CD4-positive, alpha-beta T cell treated with Interleukin-17A for 4 hours (primary cell): ENCODE results near the gene PDK2.

Experiments used
- DNase-seq: peaks from one replicate; pipeline ENCODE4 v3.0.0-alpha.2; 2020; ENCODE audit warnings: mixed read lengths

The PDK2 gene

DNA sequence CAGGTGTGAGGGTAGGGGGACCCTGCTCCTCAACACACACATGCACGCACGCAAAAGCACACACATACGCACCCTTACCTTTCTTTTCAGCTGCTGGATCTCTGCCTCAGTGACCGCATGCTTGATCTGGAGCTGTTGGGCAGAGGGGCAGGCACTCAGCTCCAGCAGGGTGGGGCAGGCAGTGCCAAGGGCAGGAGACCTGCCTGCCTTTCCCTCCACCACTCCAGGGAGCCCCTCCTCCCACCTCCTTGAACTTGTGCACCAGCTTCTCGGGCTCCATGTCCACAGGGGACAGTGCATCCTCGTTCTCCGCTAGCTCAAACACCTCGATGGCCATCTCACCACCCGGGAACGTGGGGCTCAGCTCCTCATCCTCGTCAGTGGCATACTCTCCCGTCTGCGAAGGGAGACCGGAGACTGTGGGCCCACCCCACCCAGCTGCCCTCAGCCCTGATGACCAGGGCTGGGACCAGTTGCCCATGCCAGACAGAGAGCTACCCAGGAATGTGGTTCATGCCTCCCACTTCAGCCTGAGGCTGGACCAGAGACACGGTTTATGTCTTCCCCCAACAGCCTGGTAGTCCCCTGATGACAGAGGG is 44.1 kb downstream of the PDK2 start:
- no peak for DNase-seq

DNA sequence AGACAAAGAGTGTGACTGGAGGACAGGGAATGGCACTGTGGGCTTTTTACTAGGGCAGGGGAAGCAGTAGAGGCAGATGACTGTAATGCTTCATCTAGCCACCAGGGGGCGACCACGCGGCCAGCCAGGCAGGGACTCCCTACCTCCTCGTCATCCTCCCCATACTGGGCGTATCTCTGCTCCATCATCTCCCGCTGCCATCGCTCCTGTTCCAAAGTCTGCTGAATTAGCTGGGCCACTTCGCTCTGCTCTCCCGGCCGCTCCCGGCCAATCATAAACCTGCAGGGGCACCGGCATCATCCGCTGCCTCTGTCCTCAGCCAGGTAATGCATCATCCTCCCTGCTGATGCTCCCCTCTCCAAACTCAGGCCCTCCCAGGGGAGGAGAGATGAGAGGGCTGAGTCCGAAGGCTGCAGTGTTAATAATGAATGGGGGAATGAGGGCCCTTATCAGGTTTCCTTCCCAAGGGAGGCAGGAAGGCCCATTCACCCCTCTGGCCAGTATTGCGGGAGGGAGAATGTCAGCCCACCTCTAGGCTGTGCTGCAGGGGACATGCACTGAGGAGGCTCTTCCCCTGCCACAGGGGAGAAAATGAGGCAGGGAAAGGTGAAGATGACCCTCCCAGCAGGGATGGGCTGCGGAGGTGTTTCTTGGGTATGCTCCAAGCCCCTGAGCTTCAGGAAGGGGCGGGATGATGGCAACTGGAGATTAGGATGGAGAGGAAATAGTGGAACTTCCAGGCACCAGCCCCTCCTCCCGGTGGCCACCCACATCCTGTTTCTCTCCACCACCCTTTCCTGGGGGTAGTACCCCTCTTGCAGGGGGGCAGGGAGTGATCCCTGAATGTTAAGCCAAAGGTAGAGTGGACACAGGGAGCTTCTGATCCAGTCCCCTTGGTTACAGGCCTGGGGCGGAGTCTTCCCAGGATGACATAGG is 45.1 kb downstream of the PDK2 start:
- peak; percentile 87 for DNase-seq

DNA sequence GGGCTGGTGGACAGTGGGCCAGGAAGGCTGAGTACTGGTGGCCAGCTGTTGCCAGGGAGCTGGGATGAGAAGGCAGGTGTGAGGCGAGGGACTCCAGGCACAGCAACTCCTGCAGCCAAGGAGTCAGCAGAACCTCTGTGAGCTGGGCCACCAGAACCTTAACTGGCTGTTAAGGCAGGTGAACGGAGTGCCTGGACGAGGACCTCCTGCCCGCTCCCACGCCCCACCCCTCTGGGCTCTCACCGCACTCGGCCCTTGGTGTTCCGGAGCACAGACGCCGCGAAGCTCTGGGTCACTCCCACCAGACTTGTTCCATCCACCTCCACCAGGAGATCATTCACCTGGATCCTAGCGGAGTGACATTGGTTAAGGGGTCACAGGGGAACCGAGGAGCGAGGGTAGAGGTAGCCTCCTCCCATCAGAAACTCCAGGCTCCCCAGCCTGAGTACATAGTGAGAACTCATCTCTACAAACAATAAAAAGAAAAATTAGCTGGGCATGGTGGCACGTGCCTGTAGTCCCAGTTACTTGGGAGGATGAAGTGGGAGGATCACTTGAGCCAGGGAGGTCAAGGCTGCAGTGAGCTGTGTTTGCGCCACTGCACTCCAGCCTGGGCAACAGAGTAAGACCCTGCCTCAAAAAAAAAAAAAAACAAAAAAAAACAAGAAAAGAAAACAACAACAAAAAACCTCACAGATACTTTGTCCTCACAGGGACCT is 46.0 kb downstream of the PDK2 start:
- DNase-seq = no peak

DNA sequence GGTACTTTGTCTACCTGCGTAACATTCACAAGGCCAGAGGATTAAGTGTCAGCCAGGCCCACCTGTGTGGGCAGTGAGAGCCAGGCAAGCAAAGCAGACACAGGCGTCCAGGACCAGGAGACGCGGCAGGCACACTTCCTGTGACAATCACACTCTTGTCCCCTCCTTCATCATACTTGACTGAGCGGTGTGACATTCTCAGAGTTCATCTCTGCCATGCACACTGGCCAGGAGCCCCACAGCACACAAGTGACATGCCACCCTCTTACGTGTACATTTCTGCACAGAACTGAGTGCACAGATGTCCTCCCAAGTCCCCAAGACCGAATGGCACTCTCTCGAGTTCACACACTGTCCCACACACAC is 46.6 kb downstream of the PDK2 start:
- peak; percentile 34 for DNase-seq

DNA sequence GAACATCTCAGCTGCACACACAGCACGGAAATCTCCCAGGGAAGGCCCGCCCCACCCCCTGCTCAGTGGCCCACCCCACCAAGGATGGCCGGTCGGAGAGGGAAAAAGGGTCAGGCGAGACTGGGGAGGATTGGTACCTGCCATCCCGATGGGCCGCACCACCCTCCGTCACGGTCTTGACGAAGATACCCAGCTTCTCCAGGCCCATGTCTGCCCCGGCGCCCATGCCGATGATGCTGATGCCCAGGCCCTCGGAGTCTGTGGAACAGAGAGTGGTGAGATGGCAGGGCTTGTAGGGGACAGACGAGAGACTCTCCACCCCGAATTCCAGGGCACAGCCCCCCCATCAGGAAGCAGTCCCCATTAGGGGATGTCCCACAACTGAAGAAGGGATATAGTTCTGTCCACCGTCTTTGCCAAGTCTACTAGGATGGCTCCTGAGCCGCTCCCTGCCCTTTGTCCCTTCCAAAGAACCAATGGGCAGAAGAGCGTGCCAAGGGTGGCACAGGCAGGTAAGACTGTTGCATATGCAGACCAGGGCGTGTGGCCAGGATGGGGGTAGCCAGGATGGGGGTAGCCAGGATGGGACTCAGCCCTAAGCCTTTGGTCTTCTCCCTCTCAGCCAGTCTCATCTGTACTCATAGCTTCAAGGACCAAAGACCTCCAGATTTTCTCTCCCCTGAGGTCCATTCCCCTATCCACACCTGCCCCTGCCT is 48.5 kb downstream of the PDK2 start:
- no peak for DNase-seq

DNA sequence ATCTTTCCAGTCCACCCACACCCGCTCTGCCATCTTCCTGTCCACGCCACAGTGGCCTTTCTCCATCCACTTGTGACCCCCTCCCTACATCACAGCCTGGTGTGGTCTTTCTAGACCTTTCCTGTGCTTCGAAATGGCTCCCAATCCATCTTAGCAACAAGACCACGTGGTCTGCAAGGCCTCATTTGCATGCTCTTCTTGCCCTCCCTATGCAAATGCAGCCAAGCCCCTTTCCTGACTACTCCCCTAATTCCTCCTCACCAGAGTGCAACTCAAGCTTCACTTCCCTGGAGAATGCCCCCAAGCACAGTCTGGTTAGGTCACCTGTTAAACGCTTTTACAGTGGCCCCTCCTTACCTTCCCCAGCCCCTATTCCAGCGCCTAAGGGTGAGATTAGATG is 49.2 kb downstream of the PDK2 start:
- DNase-seq = no peak

DNA sequence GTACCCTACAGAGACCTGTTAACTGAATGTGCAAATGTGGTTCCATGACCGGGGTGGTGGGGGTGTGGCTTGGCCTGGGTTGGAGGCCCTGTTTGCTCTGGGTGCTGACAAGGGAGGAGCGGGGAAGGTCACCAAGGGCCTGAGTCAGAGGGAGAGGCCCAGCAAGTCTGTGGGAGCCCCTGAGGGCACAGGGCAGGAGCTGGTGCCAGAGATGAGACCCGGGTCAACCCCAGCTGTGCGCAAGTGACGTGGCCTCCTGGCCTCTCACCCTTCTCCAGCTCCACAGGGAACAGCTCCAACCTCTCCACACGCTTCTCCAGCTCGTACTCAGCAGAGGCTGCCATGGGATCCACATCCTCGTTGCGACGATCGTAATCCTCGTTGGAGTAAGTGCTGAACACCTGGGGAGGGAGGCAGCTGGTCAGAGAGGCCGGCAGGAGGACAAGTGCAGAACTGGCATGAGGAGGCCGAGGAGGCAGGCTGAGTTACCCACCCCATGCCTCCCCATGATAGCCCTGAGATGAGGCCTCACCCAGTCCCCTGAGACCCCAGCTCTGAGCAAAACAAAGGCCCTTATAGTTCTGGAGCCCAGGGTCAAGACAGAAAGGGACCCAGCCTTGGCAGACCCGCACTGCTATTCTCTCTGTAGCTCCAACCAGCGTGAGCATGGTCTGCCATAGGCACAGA is 49.8 kb downstream of the PDK2 start:
- DNase-seq = no peak

DNA sequence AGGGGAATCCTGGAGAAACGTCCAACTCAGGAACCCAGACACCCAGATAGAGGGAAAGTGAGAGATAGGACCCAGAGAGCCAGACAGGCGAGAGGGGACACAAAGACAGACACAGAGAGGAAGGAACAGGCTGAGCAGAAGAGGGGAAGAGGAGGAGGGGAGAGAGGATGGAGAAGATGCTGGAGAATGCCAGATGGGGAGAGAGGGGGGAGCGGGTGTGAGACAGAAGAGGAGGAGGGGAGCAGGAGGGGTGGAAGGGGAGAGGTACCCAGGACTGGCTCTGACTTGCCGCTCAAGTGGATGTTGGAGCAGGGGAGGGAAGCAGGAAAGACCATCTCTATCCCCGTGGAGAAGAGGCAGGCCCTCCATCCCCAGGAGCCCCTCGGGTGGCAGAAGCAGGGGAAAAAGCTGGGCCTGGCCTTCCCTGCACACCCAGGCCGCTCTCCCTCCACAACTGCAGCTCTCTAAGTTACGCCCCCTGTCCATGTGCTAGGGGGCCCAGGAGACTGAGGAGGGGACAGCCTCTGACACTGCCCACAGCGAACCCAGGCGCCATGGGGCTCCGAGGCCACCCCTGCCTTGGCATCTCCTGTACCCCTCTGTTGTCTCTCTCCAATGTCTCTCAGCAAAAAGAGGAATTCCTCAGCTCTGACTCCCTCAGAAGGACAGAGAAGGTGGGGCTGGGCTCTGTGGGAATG is 50.5 kb downstream of the PDK2 start:
- DNase-seq = no peak

DNA sequence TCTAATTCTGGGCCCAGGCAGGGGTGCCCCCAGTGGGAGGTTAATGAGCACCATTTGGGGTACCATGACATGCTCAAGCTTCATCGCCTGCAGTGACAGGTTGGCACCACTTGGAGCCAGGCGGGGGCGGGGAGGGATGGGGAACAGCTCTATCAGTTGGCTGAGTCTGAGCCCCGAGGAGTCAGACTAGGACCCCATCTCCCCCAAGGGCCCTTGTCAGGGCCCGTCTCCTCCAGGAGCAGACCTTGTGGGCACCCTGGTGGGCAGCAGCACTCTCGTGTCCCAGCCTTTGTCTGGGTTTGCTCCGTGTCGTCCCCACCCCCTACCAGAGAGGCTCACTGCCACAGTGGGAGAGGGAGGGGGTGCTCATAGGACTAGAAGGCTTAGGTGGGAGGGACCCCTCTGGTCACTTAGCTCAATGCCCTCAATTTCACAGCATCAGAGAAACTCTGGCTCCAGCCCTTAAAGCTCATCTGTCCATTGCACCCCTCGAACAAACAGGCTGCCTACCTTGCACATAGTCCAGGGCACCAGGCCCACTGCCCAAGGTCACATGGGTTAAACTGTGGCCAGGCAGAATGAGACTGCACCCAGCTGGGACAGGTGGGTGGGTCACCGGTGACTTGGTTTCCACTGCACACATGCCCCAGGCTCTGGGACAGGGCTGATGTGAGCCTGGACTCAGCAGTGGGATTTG is 51.2 kb downstream of the PDK2 start:
- DNase-seq = peak; percentile 41

DNA sequence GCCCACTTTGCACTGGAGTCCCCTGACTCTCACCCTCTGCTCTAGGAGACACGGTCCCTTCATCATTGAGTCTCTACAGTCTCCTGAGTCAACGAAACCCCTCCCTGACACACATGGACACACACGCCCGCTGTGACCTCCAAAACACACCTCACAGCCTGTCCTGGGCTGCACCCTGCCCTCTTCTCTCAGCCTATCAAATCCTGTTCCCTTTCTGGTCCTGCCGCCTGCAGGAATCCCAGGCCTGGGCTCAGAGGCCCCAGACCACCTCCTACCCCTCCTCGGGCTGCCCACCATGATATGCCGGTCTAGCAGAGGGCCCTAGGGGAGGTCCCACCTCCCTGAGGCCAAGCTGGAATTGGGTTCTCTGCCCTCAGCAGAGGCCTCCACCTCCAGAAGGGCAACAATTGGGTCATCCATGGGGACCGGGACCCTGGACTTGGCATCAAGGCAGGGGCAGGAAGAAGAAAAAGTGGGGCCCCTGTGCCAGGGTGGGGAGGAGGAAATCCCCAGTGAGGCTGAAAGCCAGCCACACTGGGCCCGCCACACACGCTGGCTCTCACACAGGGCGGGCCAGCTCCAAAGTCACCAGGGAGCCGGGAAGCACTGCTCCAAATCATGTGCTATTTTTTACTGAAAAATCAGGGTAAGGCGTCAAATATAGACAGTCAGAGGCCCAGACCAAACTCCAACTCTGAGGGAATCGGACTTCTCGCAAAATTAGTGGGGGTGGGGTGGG is 51.9 kb downstream of the PDK2 start:
- no peak for DNase-seq

DNA sequence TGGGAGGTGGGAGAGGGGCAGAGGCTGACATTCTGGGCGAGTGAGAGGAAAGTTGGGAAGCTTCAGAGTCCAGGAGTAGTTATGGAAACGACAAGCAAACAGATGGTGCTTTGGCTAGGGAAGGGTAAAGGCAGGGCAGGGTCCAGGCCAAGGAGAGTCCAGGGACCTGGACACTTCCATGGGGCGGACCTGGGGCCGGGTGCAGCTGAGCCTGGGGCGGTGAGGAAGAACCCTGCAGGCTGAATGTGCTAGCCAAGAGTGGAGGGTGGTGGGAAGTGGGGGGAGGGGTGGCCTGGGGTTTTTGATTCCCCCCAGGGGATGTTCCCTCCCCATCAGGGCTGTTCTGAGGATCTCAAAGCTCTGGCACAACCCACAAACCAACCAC is 52.7 kb downstream of the PDK2 start:
- peak; percentile 28 for DNase-seq

DNA sequence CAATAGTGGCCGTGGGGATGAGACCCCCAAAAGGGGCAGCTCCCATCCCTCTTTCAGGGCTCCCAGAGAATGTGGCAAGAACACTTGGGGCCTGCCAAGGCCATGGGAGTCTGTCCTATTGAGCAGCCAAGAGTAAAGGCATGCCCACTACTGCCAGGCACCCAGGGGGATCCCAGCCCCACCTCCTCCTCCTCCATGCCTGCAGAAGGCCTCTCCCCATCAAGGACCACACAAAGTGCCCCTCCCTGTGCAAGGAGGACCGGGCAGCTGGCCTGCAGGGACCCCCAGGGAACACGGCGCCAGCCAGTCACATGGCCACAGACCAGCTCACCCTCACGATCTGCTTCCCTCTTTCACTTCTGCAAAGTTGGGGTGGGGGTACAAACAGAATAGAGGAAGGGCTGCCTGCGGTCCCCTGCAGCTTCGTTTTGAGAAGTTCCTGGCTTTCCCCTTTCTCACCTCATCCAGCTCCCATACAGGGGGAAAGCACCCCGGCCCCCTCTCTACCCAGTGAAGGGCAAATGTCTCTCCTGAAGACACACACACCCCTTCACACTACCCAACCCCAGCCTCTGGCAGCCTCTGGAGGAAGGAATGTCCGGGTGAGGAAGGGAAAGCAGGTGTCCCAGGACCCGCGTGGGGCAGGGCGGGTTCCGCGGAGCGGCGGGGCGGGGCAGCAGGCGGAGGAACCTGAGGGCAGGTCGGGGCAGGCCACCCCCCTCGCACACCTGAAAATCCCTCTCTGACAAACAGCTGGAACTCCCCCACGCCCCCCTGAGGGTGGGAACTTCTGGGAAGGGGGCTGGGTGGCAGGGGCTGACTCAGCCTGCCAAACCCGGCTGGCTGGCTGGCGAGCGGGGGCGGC is 53.3 kb downstream of the PDK2 start:
- DNase-seq = peak; percentile 74

DNA sequence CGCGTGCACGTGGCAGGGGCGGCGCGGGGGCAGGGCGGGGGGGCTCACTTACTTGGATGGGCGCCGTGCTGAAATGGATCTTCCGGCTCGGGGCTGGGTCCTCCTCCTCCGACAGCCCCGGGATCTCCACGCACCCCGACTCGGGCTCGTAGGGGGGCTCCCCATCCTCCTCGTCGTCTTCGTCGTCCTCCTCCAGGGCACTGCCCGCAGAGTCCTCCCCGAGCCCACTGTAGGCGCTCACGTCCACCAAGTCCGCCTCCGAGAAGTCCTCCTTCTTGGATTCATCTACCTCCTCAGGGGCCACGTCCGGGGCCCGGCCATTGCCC is 53.9 kb downstream of the PDK2 start:
- DNase-seq = no peak

DNA sequence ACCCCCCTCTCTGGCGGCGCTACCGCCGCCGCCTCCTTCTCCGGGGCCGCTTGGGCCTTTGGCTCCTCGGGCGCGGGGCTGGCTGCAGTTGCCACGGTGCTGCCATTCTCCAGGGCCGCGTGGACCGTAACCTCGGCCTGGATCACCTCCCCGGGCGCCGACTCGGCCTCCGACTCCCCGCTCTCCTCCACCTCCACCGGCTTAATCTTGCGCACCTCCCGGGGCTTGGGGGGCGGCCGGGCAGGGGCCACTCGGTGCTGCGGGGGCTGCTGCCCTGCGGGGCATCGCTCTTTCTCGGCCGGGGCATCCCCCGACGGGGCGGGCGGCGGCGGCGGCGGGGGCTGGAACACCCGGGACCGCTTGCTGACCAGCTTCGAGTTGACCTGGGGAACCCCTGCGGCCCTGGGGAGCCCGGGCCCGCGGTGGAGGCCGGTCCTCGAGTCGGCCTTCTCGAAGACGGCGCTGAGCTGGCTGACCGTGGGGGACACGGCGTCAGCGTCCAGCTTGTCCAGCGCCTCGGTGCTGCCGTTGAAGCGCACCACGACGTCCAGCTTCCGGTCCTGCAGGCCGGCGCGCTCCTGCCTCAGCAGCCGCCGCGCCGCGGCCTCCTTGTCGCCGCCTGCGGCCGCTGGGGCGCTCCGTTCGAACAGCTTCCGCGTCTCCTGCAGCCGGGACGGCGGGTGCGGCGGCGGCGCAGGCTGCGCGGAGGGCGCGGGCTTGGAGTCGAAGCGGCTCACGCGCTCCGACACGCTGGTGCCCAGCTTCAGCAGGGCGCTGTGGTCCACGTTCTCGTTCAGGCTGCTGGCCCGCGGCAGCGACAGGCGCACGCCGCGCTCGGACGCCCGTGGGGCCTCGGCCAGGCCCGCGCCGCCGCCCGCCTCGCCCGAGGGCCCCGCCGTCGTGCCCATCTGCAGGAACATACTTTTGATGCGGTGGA is 54.5 kb downstream of the PDK2 start:
- peak; percentile 73 for DNase-seq

DNA sequence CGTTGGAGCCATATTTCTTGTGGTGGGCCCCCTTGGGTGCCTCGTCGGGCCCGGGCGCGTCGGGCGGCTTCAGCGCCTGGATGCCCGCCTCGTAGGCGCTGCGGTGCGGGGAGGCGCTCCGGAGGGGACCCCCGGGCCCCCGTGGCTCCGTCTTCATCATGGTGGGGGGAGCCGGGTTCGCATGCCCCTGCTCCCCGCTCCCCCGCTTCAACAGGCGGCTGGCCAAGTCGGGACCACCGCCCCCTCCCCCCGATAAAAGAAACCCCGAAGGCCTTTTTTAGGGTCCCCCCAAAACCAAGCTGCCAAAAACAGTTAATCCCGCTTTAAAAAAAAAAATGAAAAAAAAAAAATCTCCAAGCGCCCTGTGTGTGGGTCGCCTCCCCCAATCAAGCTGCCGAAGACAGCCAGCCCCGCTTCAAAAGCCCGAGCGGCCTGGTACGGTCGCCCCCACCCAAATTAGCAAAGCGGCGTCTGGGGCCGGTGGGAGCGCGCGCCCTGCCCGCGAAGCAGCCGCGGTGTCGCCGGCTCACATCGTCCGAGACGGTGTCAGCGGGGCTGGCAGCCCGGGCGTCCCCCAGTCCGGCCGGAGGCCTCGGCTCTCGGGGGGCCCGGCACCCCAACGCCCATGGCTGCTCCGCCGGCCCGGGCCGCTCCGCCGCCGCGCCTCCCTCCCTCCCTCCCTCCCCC is 55.3 kb downstream of the PDK2 start, which contains the start of gene PPP1R9B:
PPP1R9B (minus strand) TSS at position 324 of the 687 bp plus-strand sequence; CDS start at position 160, 164 bp downstream.
- DNase-seq = no peak

DNA sequence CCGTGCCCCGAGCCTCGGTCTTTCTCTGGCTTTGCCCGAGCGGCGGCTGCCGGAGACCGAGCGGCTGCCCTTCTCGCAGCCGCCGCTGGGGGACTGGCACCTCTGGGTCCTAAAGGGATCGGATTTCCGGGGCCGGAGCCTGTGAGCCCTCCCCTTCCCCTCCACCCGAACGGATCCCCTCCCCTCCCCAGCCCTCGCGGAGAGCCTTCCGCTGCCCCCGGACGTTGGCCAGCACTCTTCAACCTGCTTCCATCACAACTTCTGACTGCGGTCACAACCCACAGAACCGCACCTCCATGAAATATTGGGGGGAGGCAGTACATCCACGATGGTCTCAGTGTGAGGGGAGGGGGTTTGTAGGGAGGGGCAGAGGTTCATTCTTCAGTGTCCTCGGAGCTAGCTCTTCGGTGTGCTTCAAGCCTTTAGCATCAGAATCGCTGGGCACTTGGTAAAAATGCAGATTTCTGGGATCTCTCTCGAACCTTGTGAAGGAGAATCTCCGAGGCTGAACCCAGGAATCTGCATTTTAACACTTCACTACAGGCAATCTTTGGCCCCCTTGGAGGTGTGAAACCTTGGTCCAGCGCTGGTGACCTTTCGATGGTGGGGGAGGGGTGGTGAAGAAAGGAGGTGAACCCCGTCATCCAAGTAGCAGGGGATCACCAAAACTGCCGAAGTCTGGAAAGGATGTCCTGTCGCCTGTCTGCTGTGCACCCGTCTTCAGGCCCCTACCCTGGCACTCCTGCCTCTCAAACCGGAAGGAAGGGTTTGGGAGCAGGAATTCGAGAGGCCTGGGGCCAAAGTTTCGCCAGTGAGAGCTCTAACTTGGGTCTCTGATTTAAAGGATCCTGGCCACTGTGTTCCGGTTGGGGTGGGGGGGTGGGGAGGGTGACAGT is 56.1 kb downstream of the PDK2 start:
- peak; percentile 88 for DNase-seq
